Neuron (in vitro differentiated cells): ENCODE results near the gene EEFSEC.

ENCODE experiments used
- H2AFZ ChIP-seq: one replicate; pipeline ENCODE4 v1.6.1; 2013; ENCODE audit warnings: low read depth, mild to moderate bottlenecking, inconsistent platforms, low read length, moderate library complexity
- H3K27me3 ChIP-seq: one replicate; pipeline ENCODE4 v1.6.1; 2013; ENCODE audit warnings: low read length; ENCODE audit not compliant: insufficient read depth
- H3K36me3 ChIP-seq: one replicate; pipeline ENCODE4 v1.6.1; 2013; ENCODE audit warnings: low read length; ENCODE audit not compliant: insufficient read depth
- H3K4me1 ChIP-seq: one replicate; pipeline ENCODE4 v1.6.1; 2013; ENCODE audit warnings: low read length; ENCODE audit not compliant: insufficient read depth
- H3K4me3 ChIP-seq: 2 replicates; pipeline ENCODE4 v1.5.1; 2013; ENCODE audit warnings: mild to moderate bottlenecking, low read length, moderate library complexity
- H3K9me3 ChIP-seq: one replicate; pipeline ENCODE4 v1.6.1; 2013; ENCODE audit warnings: low read length

EEFSEC gene

DNA sequence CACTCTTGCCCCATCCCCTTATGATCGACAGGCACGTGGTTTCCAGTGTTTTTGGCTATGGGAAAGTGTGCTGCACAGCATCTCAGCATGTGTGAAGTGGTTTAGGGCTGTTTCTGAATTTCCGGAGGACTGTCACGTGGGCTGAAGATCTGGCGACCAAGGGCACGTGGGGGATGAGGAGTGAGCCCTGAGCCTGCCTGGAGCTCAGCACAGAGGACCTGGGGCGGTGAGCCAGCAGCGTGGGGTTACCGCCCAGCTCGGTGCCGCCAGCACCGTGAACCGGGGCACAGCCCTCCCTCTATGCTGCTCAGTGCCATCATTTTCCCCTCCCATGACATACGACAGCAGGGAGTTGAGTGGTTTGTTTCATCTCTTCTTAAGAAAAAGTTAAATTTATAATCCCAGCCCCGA lies 163.2 kb downstream of the EEFSEC start:
- Histone ChIP-seq H3K36me3 (no peaks in the 10 kb centered on the region), H3K9me3 (no peaks in the 10 kb centered on the region), H3K4me1 (peaks cover 20% of the 10 kb centered on the region), H3K4me3 (no peak overlapping the region), H2AFZ (no peak overlapping the region), H3K27me3 (no peaks in the 10 kb centered on the region)

DNA sequence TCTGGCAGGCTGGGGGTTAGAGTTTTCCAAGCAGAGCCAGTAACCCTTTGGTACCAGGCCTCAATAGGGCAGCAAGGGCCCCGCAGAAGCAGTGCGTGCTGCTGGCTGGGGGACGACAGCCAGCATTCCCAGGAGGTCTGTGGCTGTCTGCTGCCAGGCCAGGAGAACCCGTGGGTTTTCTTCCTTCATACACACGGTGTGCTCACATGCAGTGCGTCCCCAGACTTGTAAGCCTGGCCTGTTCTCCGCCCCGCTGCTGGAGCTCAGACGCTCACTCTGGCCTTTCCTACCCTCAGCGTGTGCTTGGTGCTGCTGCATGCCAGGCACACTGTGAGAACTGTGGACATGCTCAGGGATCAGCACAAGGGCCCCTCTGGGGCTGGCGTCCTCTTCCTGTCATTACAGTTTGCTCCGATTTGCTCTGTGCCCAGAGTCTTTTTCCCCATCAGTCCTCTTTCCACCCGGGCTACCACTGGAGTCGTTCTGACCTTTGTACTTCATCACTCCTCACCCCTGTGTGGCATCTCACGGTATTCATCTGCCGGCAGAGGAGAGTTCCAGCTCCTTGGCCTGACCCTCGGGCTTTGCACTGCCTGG lies 163.9 kb downstream of the EEFSEC start:
- Histone ChIP-seq H2AFZ (no peak overlapping the region), H3K9me3 (no peaks in the 10 kb centered on the region), H3K36me3 (no peaks in the 10 kb centered on the region), H3K4me3 (no peak overlapping the region), H3K4me1 (peaks cover 19% of the 10 kb centered on the region), H3K27me3 (no peaks in the 10 kb centered on the region)

DNA sequence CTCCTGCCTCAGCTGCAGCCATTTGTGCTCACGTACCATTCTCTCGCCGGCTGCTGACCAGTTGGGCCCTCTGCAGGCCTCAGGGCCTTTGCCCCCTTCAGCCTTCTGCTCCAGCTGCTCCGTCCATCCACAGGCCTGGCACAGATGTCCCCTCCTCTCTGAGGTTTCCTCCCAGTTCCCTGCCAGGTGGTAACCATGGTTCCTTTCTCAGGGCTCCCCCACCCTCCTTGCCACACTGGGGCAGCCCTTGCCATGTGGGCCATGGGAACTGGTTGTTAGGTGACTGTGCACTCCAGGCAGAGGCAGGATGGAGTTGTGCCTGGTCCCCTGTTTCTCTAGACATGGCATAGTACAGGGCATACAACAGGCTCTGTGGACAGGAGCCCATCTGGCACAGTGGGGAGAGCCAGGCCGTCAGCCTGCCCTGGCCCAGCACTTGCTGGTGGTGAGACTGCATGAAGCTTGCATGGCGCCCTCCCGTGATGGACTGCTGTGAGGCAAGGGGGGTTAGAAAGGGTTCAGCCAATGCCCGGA lies 164.5 kb downstream of the EEFSEC start:
- Histone ChIP-seq H3K27me3 (no peaks in the 10 kb centered on the region), H2AFZ (no peak overlapping the region), H3K9me3 (no peaks in the 10 kb centered on the region), H3K4me1 (peaks cover 19% of the 10 kb centered on the region), H3K4me3 (no peak overlapping the region), H3K36me3 (no peaks in the 10 kb centered on the region)

DNA sequence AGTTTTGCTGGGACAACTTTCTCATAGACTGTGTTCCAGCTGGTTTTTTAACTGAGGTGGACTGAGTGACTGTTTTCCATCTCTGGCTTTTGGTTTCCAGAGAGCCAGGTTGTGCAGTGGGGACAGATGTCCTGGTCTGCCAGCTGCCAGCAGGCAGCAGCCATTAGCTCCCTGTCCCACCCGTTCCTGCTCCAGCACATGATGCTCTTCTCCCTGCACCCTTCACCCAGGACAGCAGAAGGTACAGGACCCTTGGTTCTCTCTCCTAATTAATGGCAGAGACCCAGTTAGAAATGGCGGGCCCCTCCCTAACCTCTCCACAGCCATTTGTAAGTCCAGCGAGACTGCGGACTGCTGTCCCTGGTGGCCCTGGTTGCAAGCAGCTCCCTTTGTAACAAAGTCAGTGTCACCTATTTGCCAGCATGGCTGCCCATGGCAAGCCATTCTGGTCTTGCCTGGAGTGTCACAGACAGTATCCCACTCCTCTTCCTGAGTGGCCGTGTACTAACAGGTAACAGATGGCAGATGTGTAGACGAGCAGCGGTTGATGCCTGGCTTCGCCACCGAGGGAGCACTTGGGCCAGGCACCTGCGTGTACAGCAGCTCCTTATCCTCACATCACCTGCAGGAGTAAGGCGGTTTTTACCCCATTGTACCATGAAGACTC lies 165.1 kb downstream of the EEFSEC start:
- no peaks in the 10 kb centered on the region for H3K27me3 ChIP-seq
- no peaks in the 10 kb centered on the region for H3K36me3 ChIP-seq
- H2AFZ ChIP-seq: no peak overlapping the region
- peaks cover 19% of the 10 kb centered on the region for H3K4me1 ChIP-seq
- H3K9me3 ChIP-seq: no peaks in the 10 kb centered on the region
- H3K4me3 ChIP-seq: no peak overlapping the region

DNA sequence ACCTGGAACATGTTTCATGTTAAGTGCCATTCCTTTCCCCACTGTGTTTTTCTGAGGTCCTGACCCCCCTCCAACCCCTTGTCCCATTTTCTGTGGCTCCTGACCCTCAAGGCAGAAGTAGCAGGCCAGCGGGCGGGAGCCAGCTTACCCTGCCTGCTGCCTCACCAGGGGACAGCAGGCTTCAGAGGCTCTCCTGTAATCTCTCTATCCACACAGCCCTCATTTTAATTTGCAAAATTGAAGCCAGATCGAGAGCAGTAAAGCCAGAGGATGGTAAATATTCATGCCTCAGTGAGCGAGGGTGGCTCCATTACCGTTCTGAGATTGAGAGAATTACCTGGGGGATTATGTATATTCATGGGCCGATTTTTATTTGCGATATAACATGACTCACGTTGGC lies 165.8 kb downstream of the EEFSEC start:
- Histone ChIP-seq H3K27me3 (no peaks in the 10 kb centered on the region), H3K4me1 (peaks cover 19% of the 10 kb centered on the region), H2AFZ (no peak overlapping the region), H3K4me3 (no peak overlapping the region), H3K9me3 (no peaks in the 10 kb centered on the region), H3K36me3 (no peaks in the 10 kb centered on the region)

DNA sequence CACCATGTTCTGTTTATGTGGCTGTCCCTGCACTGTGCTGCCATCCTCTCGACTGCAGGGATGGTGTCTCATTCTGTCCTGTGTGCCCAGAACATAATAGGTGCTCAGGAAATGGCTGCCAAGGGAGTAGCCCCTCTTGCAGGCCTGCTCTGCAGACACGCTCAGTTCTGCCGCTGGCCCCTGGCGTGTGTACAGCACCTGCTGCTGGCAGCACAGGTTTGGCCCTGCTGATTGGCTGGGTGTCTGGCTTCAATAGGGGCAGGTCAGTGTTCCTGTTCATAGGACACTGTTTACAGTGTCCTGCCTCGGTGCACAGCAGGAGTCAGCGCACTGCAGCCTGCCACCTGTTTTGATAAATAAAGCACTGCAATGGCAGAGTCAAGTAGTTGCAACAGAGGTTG lies 166.5 kb downstream of the EEFSEC start:
- Histone ChIP-seq H3K4me1 (peaks cover 19% of the 10 kb centered on the region), H3K36me3 (no peaks in the 10 kb centered on the region), H2AFZ (no peak overlapping the region), H3K4me3 (no peak overlapping the region), H3K27me3 (no peaks in the 10 kb centered on the region), H3K9me3 (no peaks in the 10 kb centered on the region)

DNA sequence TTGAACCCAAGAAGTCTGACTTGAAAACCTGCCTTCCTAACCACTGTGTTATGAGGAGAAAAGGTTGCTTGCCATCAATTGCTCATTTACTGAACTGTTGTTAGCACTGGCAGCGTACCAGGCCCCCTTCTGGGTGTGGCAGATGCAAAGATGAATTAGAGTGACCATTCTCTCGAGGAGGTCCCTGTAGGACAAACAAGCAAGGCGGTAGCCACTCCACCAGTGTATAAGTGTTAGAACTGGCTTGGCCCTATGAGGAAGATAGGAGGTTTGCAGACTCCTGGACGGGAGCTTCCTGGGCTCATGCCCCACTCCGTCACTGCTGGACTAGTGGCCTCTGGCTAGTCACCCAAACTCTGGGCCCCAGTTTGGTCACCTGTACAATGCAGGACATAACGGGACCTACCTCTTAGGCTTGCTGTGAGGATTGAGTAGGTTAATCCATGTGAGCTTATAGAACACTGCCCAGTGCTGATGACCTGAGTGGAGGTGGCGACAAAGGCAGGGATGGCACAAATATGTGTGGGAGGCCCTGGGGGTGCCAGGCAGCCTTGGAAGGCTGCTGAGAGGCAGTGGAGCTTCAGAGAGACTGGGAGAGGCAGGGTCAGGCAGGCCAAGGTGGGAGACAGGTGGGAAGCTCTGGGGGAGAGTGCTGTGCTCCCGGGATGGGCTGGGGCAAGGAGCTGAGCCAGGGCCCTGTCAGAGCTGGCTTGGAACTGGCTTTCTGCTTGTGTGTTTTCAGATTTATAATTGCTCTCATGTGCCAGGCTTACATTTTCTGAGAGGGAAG lies 167.5 kb downstream of the EEFSEC start:
- no peaks in the 10 kb centered on the region for H3K27me3 ChIP-seq
- peaks cover 19% of the 10 kb centered on the region for H3K4me1 ChIP-seq
- no peaks in the 10 kb centered on the region for H3K36me3 ChIP-seq
- no peak overlapping the region for H2AFZ ChIP-seq
- no peaks in the 10 kb centered on the region for H3K9me3 ChIP-seq
- no peak overlapping the region for H3K4me3 ChIP-seq

DNA sequence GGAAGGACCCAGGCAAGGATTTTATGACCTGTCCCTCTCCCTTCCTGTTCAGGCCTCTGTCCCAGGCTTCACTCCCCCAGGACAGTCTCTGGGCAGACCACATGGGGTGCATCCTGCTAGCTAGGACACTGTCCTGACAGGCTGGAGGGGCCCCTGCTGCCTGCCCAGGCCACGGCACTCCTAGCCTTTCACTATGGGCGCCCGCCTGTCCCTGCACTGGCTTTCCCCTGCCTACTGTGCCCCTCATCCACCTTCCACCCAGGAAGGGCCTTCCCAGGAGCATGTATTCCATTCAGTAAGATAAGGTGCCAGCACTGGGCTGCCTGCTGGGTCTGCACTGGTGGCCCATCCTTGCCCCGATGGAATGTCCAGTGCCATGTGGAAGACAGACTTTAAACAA lies 168.1 kb downstream of the EEFSEC start:
- H3K9me3 ChIP-seq: no peaks in the 10 kb centered on the region
- no peak overlapping the region for H2AFZ ChIP-seq
- H3K4me3 ChIP-seq: no peak overlapping the region
- no peaks in the 10 kb centered on the region for H3K36me3 ChIP-seq
- H3K27me3 ChIP-seq: no peaks in the 10 kb centered on the region
- peaks cover 16% of the 10 kb centered on the region for H3K4me1 ChIP-seq

DNA sequence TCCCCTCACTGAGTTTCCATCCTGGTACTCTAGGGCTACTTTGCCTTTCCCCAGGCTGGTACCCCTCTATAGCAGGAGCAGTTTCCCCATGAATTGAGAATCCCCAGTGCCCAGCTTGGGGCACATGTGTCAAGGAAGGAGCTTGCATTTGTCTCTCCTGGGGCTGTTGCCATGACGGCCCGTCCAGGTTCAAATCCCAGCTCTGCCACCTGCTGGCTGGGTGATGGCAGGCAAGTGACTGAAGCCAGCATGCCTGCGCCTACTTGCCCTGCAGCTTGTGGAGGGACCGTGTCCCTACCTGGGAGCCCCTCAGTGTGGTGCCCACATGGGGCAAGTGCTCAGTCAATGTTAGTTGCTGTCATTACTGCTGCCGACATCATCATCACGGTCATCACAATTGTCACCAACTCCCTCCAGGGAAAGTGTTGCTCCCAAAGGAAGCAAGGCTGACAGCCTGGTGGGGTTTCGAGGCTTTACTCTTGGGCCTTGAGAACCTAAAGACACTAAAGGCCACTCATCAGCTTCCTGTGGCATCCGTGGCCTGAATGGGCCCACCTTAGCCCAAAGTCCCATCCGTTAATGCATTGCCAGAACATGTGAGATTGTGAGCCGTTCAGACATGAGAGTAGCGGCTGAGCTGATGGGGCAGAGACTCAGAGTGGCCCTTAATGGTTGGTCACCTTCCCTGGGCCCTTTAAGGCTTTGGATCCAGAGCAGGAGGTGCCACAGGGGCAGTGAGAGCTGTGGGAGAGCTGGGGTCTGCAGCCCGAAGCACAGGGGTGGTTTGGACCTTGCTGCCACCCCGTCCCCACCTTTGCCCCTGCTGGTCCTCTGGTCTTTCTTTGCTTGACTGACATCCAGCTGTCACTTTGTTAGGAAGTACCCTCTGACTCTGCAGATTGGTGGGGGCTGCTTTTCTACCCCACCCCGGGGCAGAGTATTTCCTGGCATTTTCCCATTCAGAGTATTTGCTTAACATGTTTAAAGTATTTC lies 169.0 kb downstream of the EEFSEC start:
- Histone ChIP-seq H3K9me3 (no peaks in the 10 kb centered on the region), H3K4me1 (peaks cover 7% of the 10 kb centered on the region), H3K4me3 (no peak overlapping the region), H3K27me3 (no peaks in the 10 kb centered on the region), H2AFZ (no peak overlapping the region), H3K36me3 (no peaks in the 10 kb centered on the region)

DNA sequence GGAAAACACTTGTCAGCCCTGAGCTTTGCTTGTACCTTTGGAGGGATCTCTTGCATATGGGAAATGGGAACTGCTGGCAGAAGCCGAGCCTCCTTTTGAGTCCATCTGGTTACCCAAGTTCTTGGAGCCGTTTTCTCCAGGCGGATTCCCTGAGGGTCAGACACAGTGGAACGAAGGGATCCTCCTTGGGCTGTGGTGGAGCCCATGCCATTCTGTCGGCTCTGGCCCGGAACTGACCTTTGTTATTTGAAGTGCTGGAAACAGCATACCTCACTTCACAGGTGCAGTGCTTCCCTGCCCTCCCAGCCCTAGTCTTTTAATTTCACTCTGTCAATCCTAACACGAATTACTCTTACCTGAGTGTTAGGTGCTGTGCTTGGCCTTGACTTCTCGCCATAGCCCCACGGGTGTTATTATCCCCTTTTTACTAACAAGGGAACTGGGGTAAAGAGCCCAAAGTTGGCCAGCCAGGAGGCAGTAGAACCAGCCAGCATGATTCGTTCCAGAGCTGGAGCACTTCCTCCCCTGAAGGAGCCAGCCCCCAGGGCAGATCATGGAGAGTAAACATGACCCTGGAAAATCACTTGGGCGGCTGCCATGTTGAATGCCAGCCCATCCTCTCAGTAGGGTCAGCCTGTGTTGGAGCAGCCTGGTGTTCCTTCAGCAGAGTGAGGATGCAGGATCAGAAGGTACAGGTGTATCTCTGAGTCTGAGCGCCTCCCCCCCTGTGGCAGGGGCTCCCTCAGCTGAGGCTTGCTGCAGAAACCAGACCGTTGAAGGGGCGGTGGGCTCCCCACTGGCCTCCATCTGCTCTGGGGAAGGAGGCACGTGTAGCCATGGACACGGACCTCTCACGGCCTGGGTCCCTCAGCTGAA lies 170.2 kb downstream of the EEFSEC start:
- H3K9me3 ChIP-seq: no peaks in the 10 kb centered on the region
- H3K27me3 ChIP-seq: no peaks in the 10 kb centered on the region
- H2AFZ ChIP-seq: no peak overlapping the region
- H3K4me3 ChIP-seq: no peak overlapping the region
- no peaks in the 10 kb centered on the region for H3K36me3 ChIP-seq
- H3K4me1 ChIP-seq: no peaks in the 10 kb centered on the region

DNA sequence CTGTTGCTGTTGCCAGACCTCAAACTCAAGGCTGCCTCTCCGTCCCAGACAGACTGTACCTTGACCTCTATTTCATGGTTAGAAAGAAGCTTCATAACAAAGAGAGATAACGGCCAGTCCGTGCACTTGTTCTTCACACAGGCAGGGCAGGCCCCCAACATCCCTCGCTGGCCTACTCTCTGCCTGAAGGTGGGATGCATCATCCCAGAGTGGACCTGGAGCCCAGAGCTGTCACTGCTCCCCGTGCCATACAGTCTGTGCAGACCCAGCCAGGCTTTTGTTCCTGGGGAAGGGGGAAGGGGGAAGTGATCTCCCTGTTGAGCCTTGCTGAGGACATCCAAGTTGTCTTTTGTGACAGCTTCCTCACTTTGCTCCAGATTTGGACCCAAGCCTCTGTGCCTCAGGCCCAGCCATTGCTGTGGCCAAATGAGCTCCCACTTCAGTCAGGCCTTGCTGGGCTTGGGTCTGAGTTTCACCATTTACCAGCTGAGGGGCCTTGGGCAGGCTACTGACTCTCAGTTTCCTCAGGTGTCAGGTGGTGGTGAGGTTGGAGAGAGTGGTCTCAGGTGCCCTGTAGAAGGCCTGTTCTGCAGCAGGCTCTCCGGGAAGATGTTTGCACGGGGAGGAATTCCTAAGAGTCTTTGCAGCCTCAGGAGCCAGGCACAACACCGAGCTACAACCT lies 171.8 kb downstream of the EEFSEC start:
- no peaks in the 10 kb centered on the region for H3K27me3 ChIP-seq
- H3K36me3 ChIP-seq: no peaks in the 10 kb centered on the region
- no peak overlapping the region for H3K4me3 ChIP-seq
- peaks cover 2% of the 10 kb centered on the region for H3K4me1 ChIP-seq
- H3K9me3 ChIP-seq: no peaks in the 10 kb centered on the region
- H2AFZ ChIP-seq: no peak overlapping the region
